ENCODE measurements around the gene TMEM269. TPM values are rescaled to one million over a fixed set of nuclear protein-coding genes. Genes with fewer than 3 reads are reported as not detected.
"Not testable (repeated sequence)": the region's sequence is repeated elsewhere in the genome, so short reads cannot be mapped to it uniquely, and the experiment has no call there.

The TMEM269 gene
- polyA plus RNA-seq, 3 donors: 0.44 to 1.1 (median 0.79) TPM

- DNase-seq (ENCODE audit: low read depth in 3 of 3, low spot score in 2 of 3): no peak
Measured at GRCh38 chr1:42747125-42747524, 37.7 kb upstream of the TMEM269 start.

- no peak for DNase-seq (ENCODE audit: low read depth in 3 of 3, low spot score in 2 of 3)
Measured at GRCh38 chr1:42748021-42748420, 36.8 kb upstream of the TMEM269 start.

GRCh38 chr1:42748461-42749410 is 36.1 kb upstream of the TMEM269 start:
- no peak for DNase-seq (ENCODE audit: low read depth in 3 of 3, low spot score in 2 of 3)

GRCh38 chr1:42750041-42750440 is 34.8 kb upstream of the TMEM269 start:
- DNase-seq (ENCODE audit: low read depth in 3 of 3, low spot score in 2 of 3): no peak

GRCh38 chr1:42751511-42752070 is 33.2 kb upstream of the TMEM269 start:
- DNase-seq (ENCODE audit: low read depth in 3 of 3, low spot score in 2 of 3): not testable (repeated sequence)

GRCh38 chr1:42752284-42752683 is 32.5 kb upstream of the TMEM269 start:
- DNase-seq (ENCODE audit: low read depth in 3 of 3, low spot score in 2 of 3): no peak

GRCh38 chr1:42753070-42753469 is 31.7 kb upstream of the TMEM269 start:
- DNase-seq (ENCODE audit: low read depth in 3 of 3, low spot score in 2 of 3): no peak

GRCh38 chr1:42756956-42757891 is 27.6 kb upstream of the TMEM269 start:
- no peak for DNase-seq (ENCODE audit: low read depth in 3 of 3, low spot score in 2 of 3)

- no peak for DNase-seq (ENCODE audit: low read depth in 3 of 3, low spot score in 2 of 3)
Measured at GRCh38 chr1:42757892-42758275, 26.9 kb upstream of the TMEM269 start.

- DNase-seq (ENCODE audit: low read depth in 3 of 3, low spot score in 2 of 3): no peak
Measured at GRCh38 chr1:42758641-42759040, 26.1 kb upstream of the TMEM269 start.

GRCh38 chr1:42759114-42759513 is 25.7 kb upstream of the TMEM269 start:
- DNase-seq (ENCODE audit: low read depth in 3 of 3, low spot score in 2 of 3): no peak

- no peak for DNase-seq (ENCODE audit: low read depth in 3 of 3, low spot score in 2 of 3)
Measured at GRCh38 chr1:42761567-42761966, 23.2 kb upstream of the TMEM269 start.

- DNase-seq (ENCODE audit: low read depth in 3 of 3, low spot score in 2 of 3): no peak
Measured at GRCh38 chr1:42762269-42762668, 22.5 kb upstream of the TMEM269 start.

GRCh38 chr1:42765269-42765668 is 19.5 kb upstream of the TMEM269 start:
- no peak for DNase-seq (ENCODE audit: low read depth in 3 of 3, low spot score in 2 of 3)

- no peak for DNase-seq (ENCODE audit: low read depth in 3 of 3, low spot score in 2 of 3)
Measured at GRCh38 chr1:42765832-42766740, 18.7 kb upstream of the TMEM269 start.

- peak; percentile 96 to 99 (median 99) for DNase-seq (ENCODE audit: low read depth in 3 of 3, low spot score in 2 of 3)
Measured at GRCh38 chr1:42766741-42767509, 17.9 kb upstream of the TMEM269 start, which contains the start of the genes C1orf50 and P3H1. C1orf50 (plus strand) TSS chr1:42767249; CDS start chr1:42767312, 63 bp downstream. P3H1 (minus strand) TSS chr1:42767028; CDS start chr1:42766971, 57 bp downstream.

- DNase-seq (ENCODE audit: low read depth in 3 of 3, low spot score in 2 of 3): no peak
Measured at GRCh38 chr1:42767510-42768000, 17.2 kb upstream of the TMEM269 start.

GRCh38 chr1:42768172-42768571 is 16.6 kb upstream of the TMEM269 start:
- DNase-seq (ENCODE audit: low read depth in 3 of 3, low spot score in 2 of 3): no peak

GRCh38 chr1:42769811-42770210 is 15.0 kb upstream of the TMEM269 start:
- DNase-seq (ENCODE audit: low read depth in 3 of 3, low spot score in 2 of 3): no peak
